H1 (cell line): ENCODE measurements around the gene TBCEL. TPM values are rescaled to one million over a fixed set of nuclear protein-coding genes. Genes with fewer than 3 reads are reported as not detected.

Experiments used
- CTCF ChIA-PET: fragments of 300-600 bp; sonication (Branson Sonifier 250); formaldehyde crosslinking; loops from one replicate; lab custom pipeline; 2021; ENCODE audit not compliant: partially characterized antibody; lab: Charles Lee
- POLR2A ChIA-PET: fragments of 300-600 bp; sonication (Branson Sonifier 250); formaldehyde crosslinking; loops from one replicate; lab custom pipeline; 2021; ENCODE audit warnings: inconsistent platforms; ENCODE audit not compliant: partially characterized antibody; lab: Charles Lee
- DNase-seq, 2 experiments: peaks; one replicate each; pipeline versions ENCODE4 v3.0.0 to v3.0.0-alpha.2; 2010 to 2022; ENCODE audit warnings: low spot score in 2 of 2, low read depth in 1 of 2, mixed read lengths in 1 of 2
- FAIRE-seq: peaks from 2 replicates; lab custom pipeline; 2011; peaks lifted over from hg19 to GRCh38; lab: Jason Lieb, UNC
- H2AFZ ChIP-seq: 2 replicates; pipeline ENCODE4 v1.8.1; 2012; ENCODE audit warnings: low read length, inconsistent platforms
- H2AK5ac ChIP-seq: 2 replicates; pipeline ENCODE4 v1.6.1; 2013; ENCODE audit warnings: low read depth, low read length
- H2BK120ac ChIP-seq: replicated peaks from 2 replicates; pipeline ENCODE3; 2013; ENCODE audit warnings: low read depth, low read length, inconsistent platforms
- H2BK12ac ChIP-seq: 2 replicates; pipeline ENCODE4 v1.6.1; 2013; ENCODE audit warnings: low read depth, low read length
- H2BK15ac ChIP-seq: 2 replicates; pipeline ENCODE4 v1.6.1; 2013; ENCODE audit warnings: low read length
- H2BK20ac ChIP-seq: 2 replicates; pipeline ENCODE4 v1.6.1; 2013; ENCODE audit warnings: low read length
- H2BK5ac ChIP-seq: 2 replicates; pipeline ENCODE4 v1.6.1; 2013; ENCODE audit warnings: low read depth, low read length
- H3K14ac ChIP-seq: 2 replicates; pipeline ENCODE4 v1.6.1; 2013; ENCODE audit warnings: inconsistent platforms; ENCODE audit not compliant: insufficient read length
- H3K18ac ChIP-seq: 2 replicates; pipeline ENCODE4 v1.6.1; 2013; ENCODE audit warnings: low read length; ENCODE audit errors: extremely low read depth
- H3K23ac ChIP-seq: 2 replicates; pipeline ENCODE4 v1.6.1; 2013; ENCODE audit warnings: inconsistent platforms; ENCODE audit not compliant: insufficient read length
- H3K23me2 ChIP-seq: 2 replicates; pipeline ENCODE4 v1.6.1; 2013; ENCODE audit warnings: low read depth, low read length
- H3K27ac ChIP-seq: 2 replicates; pipeline ENCODE4 v1.6.1; 2011; ENCODE audit warnings: low read depth, low read length, inconsistent platforms
- H3K27me3 ChIP-seq, 4 experiments: replicated peaks in 1 of 4; 1 replicate in 1 of 4; 2 replicates in 3 of 4; pipeline versions ENCODE4 v1.6.1 to v1.8.1; 2011 to 2013; ENCODE audit warnings: low read length in 3 of 4, mild to moderate bottlenecking in 3 of 4, inconsistent platforms in 2 of 4, mixed read lengths in 2 of 4, moderate library complexity in 1 of 4; ENCODE audit not compliant: control insufficient read depth in 3 of 4, insufficient read depth in 3 of 4; ENCODE audit errors: extremely low read depth in 1 of 4
- H3K36me3 ChIP-seq, 4 experiments: 2 replicates each; pipeline versions ENCODE4 v1.6.1 to v1.8.1; 2011 to 2013; ENCODE audit warnings: mild to moderate bottlenecking in 4 of 4, low read length in 3 of 4, moderate library complexity in 2 of 4, control low read depth in 1 of 4, inconsistent platforms in 1 of 4; ENCODE audit not compliant: insufficient read depth in 4 of 4, control insufficient read depth in 2 of 4
- H3K4ac ChIP-seq: replicated peaks from 2 replicates; pipeline ENCODE3; 2013; ENCODE audit warnings: low read length, low read depth, mixed read lengths, inconsistent platforms; ENCODE audit not compliant: insufficient read length
- H3K4me1 ChIP-seq, 4 experiments: replicated peaks in 1 of 4; 1 replicate in 1 of 4; 2 replicates in 3 of 4; pipeline versions ENCODE4 v1.6.1 to v1.8.1; 2011 to 2013; ENCODE audit warnings: low read length in 3 of 4, inconsistent platforms in 2 of 4, mixed read lengths in 1 of 4; ENCODE audit not compliant: insufficient read depth in 4 of 4, control insufficient read depth in 3 of 4
- H3K4me2 ChIP-seq, 2 experiments: 2 replicates each; pipeline versions ENCODE4 v1.6.1 to v1.8.1; 2011 to 2013; ENCODE audit warnings: low read depth in 2 of 2, low read length in 2 of 2, control low read depth in 1 of 2, inconsistent platforms in 1 of 2, mild to moderate bottlenecking in 1 of 2; ENCODE audit not compliant: insufficient read depth in 1 of 2
- H3K4me3 ChIP-seq, 4 experiments: fragments of 200-600, 300-600 bp in 1 of 4; sonication (generic), shearing (Covaris generic), sonication (Bioruptor Twin) in 1 of 4; 2 replicates each; pipeline versions ENCODE4 v1.5.1 to v1.8.1; 2011 to 2016; ENCODE audit warnings: low read length in 4 of 4, low read depth in 3 of 4, control low read depth in 2 of 4, inconsistent platforms in 2 of 4, mild to moderate bottlenecking in 2 of 4, mixed read lengths in 1 of 4, moderate library complexity in 1 of 4; ENCODE audit not compliant: insufficient read depth in 2 of 4; ENCODE audit errors: extremely low read depth in 1 of 4
- H3K56ac ChIP-seq: replicated peaks from 2 replicates; pipeline ENCODE3; 2013; ENCODE audit warnings: low read depth, mild to moderate bottlenecking, mixed read lengths, low read length, inconsistent platforms; ENCODE audit not compliant: insufficient read length
- H3K79me1 ChIP-seq: 2 replicates; pipeline ENCODE4 v1.6.1; 2013; ENCODE audit warnings: low read depth, low read length, control low read depth
- H3K79me2 ChIP-seq, 2 experiments: 2 replicates each; pipeline versions ENCODE4 v1.6.1 to v1.8.1; 2012 to 2013; ENCODE audit warnings: low read length in 2 of 2, mild to moderate bottlenecking in 2 of 2, inconsistent platforms in 1 of 2; ENCODE audit not compliant: insufficient read depth in 2 of 2, control insufficient read depth in 1 of 2
- H3K9ac ChIP-seq, 4 experiments: replicated peaks in 1 of 4; 1 replicate in 1 of 4; 2 replicates in 3 of 4; pipeline versions ENCODE4 v1.6.1 to v1.8.1; 2011 to 2013; ENCODE audit warnings: low read depth in 3 of 4, low read length in 3 of 4, control low read depth in 2 of 4, mild to moderate bottlenecking in 2 of 4, moderate library complexity in 2 of 4, inconsistent platforms in 1 of 4; ENCODE audit errors: extremely low read depth in 1 of 4
- H3K9me3 ChIP-seq, 2 experiments: 2 replicates each; pipeline versions ENCODE4 v1.6.1 to v1.8.1; 2012 to 2013; ENCODE audit warnings: mild to moderate bottlenecking in 2 of 2, moderate library complexity in 2 of 2, control low read depth in 1 of 2, inconsistent platforms in 1 of 2, low read depth in 1 of 2, low read length in 1 of 2, mixed read lengths in 1 of 2; ENCODE audit not compliant: insufficient read depth in 2 of 2
- H4K20me1 ChIP-seq, 2 experiments: replicated peaks in 1 of 2; 2 replicates each; pipeline versions ENCODE3 to v1.8.1; 2011 to 2013; ENCODE audit warnings: inconsistent platforms in 2 of 2, low read length in 2 of 2, mild to moderate bottlenecking in 1 of 2; ENCODE audit not compliant: insufficient read depth in 2 of 2, control insufficient read depth in 1 of 2
- H4K5ac ChIP-seq: 2 replicates; pipeline ENCODE4 v1.6.1; 2013; ENCODE audit warnings: low read length, low read depth, mixed read lengths, inconsistent platforms; ENCODE audit not compliant: insufficient read length
- H4K8ac ChIP-seq: 2 replicates; pipeline ENCODE4 v1.8.0; 2013; ENCODE audit warnings: mild to moderate bottlenecking, moderate library complexity, low read length, inconsistent platforms; ENCODE audit not compliant: insufficient read depth; ENCODE audit errors: extremely low read depth
- H4K91ac ChIP-seq: replicated peaks from 2 replicates; pipeline ENCODE3; 2013; ENCODE audit warnings: low read length, mixed read lengths, inconsistent platforms; ENCODE audit not compliant: insufficient read length
- CBX8 ChIP-seq: fragments of 300-800, 300-1000 bp; sonication (generic); IDR thresholded peaks from 2 replicates; pipeline ENCODE4 v1.7.1; 2016; ENCODE audit warnings: low read depth, low read length, borderline replicate concordance
- CREB1 ChIP-seq: IDR thresholded peaks from 2 replicates; pipeline ENCODE4 v1.6.1; 2012; ENCODE audit warnings: inconsistent platforms
- EP300 ChIP-seq, 2 experiments: IDR thresholded peaks; 1 replicate in 1 of 2; 2 replicates in 1 of 2; pipeline ENCODE4 v1.6.1; 2011 to 2012; ENCODE audit warnings: low read depth in 2 of 2, low read length in 2 of 2, mild to moderate bottlenecking in 2 of 2, borderline replicate concordance in 1 of 2, inconsistent platforms in 1 of 2, moderate library complexity in 1 of 2
- POLR2A ChIP-seq, 2 experiments: IDR thresholded peaks; 1 replicate in 1 of 2; 2 replicates in 1 of 2; pipeline ENCODE4 v1.6.1; 2011; ENCODE audit warnings: low read depth in 2 of 2, low read length in 2 of 2, mild to moderate bottlenecking in 2 of 2; ENCODE audit errors: control extremely low read depth in 1 of 2
- TAF1 ChIP-seq: IDR thresholded peaks from 2 replicates; pipeline ENCODE4 v1.6.1; 2011; ENCODE audit warnings: mild to moderate bottlenecking, low read depth, low read length
- TBP ChIP-seq: IDR thresholded peaks from 2 replicates; pipeline ENCODE4 v1.6.1; 2011; ENCODE audit warnings: low read depth, low read length, improper control_type of control experiment
- WGBS, 2 experiments: shearing (Covaris generic) in 1 of 2; methylation state at CpG; one replicate each; pipeline versions ENCODE4 v1.1.6 to v1.1.7; 2013 to 2015; ENCODE audit warnings: low lambda C conversion rate in 2 of 2, mixed read lengths in 2 of 2, inconsistent platforms in 1 of 2, low coverage in 1 of 2, missing lambda C conversion rate in 1 of 2; ENCODE audit not compliant: insufficient replicate concordance in 2 of 2, insufficient coverage in 1 of 2, insufficient read length in 1 of 2; ENCODE audit errors: extremely low coverage in 1 of 2, missing lambda C conversion rate in 1 of 2; 5-methylcytosine and 5-hydroxymethylcytosine counted together
- long read RNA-seq, 2 experiments: library from RNA in 1 of 2; library from capped mRNA in 1 of 2; stranded (forward); transcript quantifications; one replicate each; pipeline ENCODE4 v2.0.0, GENCODE V29; 2021; ENCODE audit warnings: inconsistent platforms in 1 of 2
- polyA minus RNA-seq, 3 experiments: library from RNA; depleted of rRNA, polyadenylated mRNA; stranded (reverse); fragments of >200 nt; gene quantifications; 1 replicate in 2 of 3; 2 replicates in 1 of 3; pipeline ENCODE4 v1.2.3, GENCODE V29; 2011
- polyA plus RNA-seq, 7 experiments: library from polyadenylated mRNA; depleted of rRNA in 3 of 7; stranded (reverse) in 5 of 7; unstranded in 2 of 7; fragments of >200 nt in 5 of 7; fragments of 200-250 nt in 2 of 7; gene quantifications; 1 replicate in 5 of 7; 2 replicates in 1 of 7; 4 replicates in 1 of 7; pipeline versions ENCODE4 v1.2.1 to v1.2.3, GENCODE V29; 2011 to 2013; ENCODE audit warnings: missing spikeins in 2 of 7, mixed read lengths in 2 of 7
- total RNA-seq: library from RNA; stranded (reverse); fragmentation: NEBNext Ultra II Directional; extraction: Animal tissue kit (Norgen Biotek cat#: 25700); gene quantifications from 2 replicates; pipeline ENCODE4 v1.2.1, GENCODE V29; 2021

The TBCEL gene, protein sequence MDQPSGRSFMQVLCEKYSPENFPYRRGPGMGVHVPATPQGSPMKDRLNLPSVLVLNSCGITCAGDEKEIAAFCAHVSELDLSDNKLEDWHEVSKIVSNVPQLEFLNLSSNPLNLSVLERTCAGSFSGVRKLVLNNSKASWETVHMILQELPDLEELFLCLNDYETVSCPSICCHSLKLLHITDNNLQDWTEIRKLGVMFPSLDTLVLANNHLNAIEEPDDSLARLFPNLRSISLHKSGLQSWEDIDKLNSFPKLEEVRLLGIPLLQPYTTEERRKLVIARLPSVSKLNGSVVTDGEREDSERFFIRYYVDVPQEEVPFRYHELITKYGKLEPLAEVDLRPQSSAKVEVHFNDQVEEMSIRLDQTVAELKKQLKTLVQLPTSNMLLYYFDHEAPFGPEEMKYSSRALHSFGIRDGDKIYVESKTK
- total RNA-seq (14.3 and 16.0 TPM in 2 replicates), polyA plus RNA-seq (2011; rRNA removed) (2.3 and 3.9 TPM in 2 replicates), polyA minus RNA-seq (2011; rRNA and poly(A)+ RNA removed) (24.5 and 25.3 TPM in 2 replicates)
- polyA plus RNA-seq (2011; cell fraction: cytosol; rRNA removed): 5.0 TPM
- polyA plus RNA-seq (2011; cell fraction: nucleus; rRNA removed): 3.6 TPM
- 4.1 to 6.7 TPM (median 4.7 TPM) in 4 replicates for polyA plus RNA-seq (2012, experiment 1 of 2)
- 0.54 TPM for polyA plus RNA-seq (2012, experiment 2 of 2)
- 5.8 TPM for polyA plus RNA-seq (2013, experiment 1 of 2)
- polyA plus RNA-seq (2013, experiment 2 of 2): 5.7 TPM
- polyA minus RNA-seq (2011; cell fraction: cytosol; rRNA and poly(A)+ RNA removed): 5.9 TPM
- 38.9 TPM for polyA minus RNA-seq (2011; cell fraction: nucleus; rRNA and poly(A)+ RNA removed)
- long read RNA-seq, experiment 1, partial matches to known transcripts: 7 of 7 reads
- long read RNA-seq, experiment 1, other reads (novel, unspliced or antisense): 0 of 7 reads
- long read RNA-seq, experiment 2: 0 reads

DNA sequence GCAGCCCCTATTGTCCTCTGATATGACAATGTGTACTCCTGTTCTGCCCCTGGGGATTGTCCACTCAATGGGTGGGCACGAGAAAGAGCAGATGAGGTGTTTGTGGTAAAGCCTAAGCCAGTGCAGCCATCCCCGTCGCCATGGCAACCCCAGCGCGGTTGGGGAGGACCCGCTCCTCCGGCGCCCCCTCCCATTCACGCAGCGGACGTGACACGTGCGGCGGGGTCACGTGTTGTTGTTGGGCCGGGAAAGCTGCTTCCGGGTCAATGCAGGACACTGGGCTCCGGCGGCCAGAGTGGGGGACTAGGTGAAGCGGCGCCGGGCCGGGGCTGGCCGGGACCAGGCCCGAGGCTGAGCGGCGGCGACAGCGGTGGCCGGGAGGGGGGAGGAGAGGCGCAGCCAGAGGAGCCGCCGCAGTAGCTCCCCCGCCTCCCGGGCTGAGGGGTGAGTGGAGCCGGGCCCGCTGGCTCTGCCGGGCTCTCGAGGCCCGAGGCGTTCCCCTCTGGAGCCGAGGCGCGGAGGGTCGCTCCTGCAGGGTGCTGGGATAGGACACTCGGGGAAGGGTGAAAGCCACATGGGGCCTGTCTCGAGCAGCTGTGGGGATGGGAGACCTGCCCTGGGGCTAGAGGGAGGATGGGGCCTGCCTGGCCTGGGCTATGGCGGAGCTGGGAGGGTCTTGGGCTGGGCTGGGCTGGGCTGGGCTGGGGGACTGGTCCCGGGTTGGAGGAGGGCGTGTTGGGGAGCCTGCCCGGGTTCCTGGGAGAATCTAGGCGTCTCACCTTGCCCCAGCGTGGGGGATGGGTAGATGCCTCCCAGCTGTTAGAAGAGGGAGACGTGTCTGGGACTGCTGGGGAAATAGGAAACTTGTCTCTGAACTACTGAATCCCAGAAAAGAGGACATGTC, at the start of gene TBCEL:
Gene TBCEL, plus strand, starts transcription at position 255 of the 904 bp plus-strand sequence. CDS start 21,589 bp downstream, outside the sequence.
- no peak within 1 kb of the TSS for H3K56ac ChIP-seq
- H3K36me3 ChIP-seq: no peaks in the 10 kb centered on the region
- CTCF ChIA-PET: interaction anchor here (0.6 to 1.9 kb wide), 5 partner anchors 11 to 90 kb away, joined by 3 to 7 read pairs (median 4); no protein-coding TSS in a partner anchor
- peak within 1 kb of the TSS; percentile 75 to 93 (median 81) for H3K4me3 ChIP-seq
- H3K4me2 ChIP-seq: peak within 1 kb of the TSS; percentile 81 to 92
- no peak within 1 kb of the TSS for H2BK120ac ChIP-seq
- WGBS, 2 experiments: 4% methylated on average over 40 of the region's 54 CpGs; no CpG with 5 or more reads in 1 of the 2 experiments
- POLR2A ChIA-PET: interaction anchor here (1.1 to 2.3 kb wide), 2 partner anchors 10 to 15 kb away, joined by 5 to 10 read pairs; no protein-coding TSS in a partner anchor
- no peak within 1 kb of the TSS for H3K23ac ChIP-seq
- H3K79me2 ChIP-seq: peaks cover 10 to 46% of the 10 kb centered on the region in 2 experiments
- no peak within 1 kb of the TSS for H2AK5ac ChIP-seq
- H2BK15ac ChIP-seq: no peak within 1 kb of the TSS
- DNase-seq: peak; percentile 66 to 97
- H2BK5ac ChIP-seq: 0 out of 2 replicates have a peak within 1 kb of the TSS, but pooled peaks have one; percentile 60
- no peak within 1 kb of the TSS for H2BK12ac ChIP-seq
- H3K4ac ChIP-seq: no peak within 1 kb of the TSS
- H4K8ac ChIP-seq: peak within 1 kb of the TSS; percentile 92
- H3K9me3 ChIP-seq: peaks cover 0 to 4% of the 10 kb centered on the region in 2 experiments; a peak in 1 of 4 replicates
- H3K79me1 ChIP-seq: peaks cover 5% of the 10 kb centered on the region
- H4K5ac ChIP-seq: peak within 1 kb of the TSS; percentile 36
- peak within 1 kb of the TSS; percentile 62 for H3K27ac ChIP-seq
- peaks cover 8% of the 10 kb centered on the region for H3K23me2 ChIP-seq
- FAIRE-seq: peak; percentile 36
- no peaks in the 10 kb centered on the region for H3K27me3 ChIP-seq
- no peak within 1 kb of the TSS for H4K91ac ChIP-seq
- no peak within 1 kb of the TSS for H3K14ac ChIP-seq
- peak within 1 kb of the TSS; percentile 71 to 75 (median 74) for H3K9ac ChIP-seq
- H3K18ac ChIP-seq: no peak within 1 kb of the TSS
- H4K20me1 ChIP-seq: peaks cover 2 to 5% of the 10 kb centered on the region in 2 experiments
- H2AFZ ChIP-seq: peak within 1 kb of the TSS; percentile 45
- no peak within 1 kb of the TSS for H2BK20ac ChIP-seq
- H3K4me1 ChIP-seq: peaks cover 0 to 10% (median 6%) of the 10 kb centered on the region in 4 experiments; a peak in 4 of 7 replicates
- peak; percentile 65; the same call in 1 of the 2 replicates for TF ChIP-seq TAF1
- TF ChIP-seq TBP: peak; percentile 54; the same call in 1 of the 2 replicates
- 0 out of 3 replicates have a peak, but pooled peaks of 1 of the 2 experiments have one; percentile 12 for TF ChIP-seq EP300 (IDR thresholded peaks at IDR 0.05; ENCODE audit: borderline replicate concordance in 1 of 2, low read depth in 2 of 2, low read length in 2 of 2)
- no peak for TF ChIP-seq CBX8
- TF ChIP-seq CREB1: peak; percentile 79
- TF ChIP-seq POLR2A (IDR thresholded peaks at IDR 0.05; ENCODE audit: control extremely low read depth in 1 of 2, low read depth in 2 of 2, low read length in 2 of 2): peak; percentile 13 to 56; a peak in 2 of 3 replicates
